Mammary epithelial cell (primary cell): ENCODE data around the gene ABCG2.

Experiments used
- EZH2 ChIP-seq: IDR thresholded peaks from 2 replicates; pipeline ENCODE4 v1.6.1; 2012; ENCODE audit warnings: low read length, inconsistent platforms, borderline replicate concordance
- TF ChIP-seq, protein P1 (sequence below), 2 donors: IDR thresholded peaks in 1 of 2; conservative IDR thresholded peaks in 1 of 2; 2 replicates each; pipeline ENCODE4 v1.5.1; 2011 to 2012; ENCODE audit warnings: inconsistent platforms in 2 of 2, low read length in 2 of 2, mild to moderate bottlenecking in 2 of 2, control low read depth in 1 of 2, low read depth in 1 of 2; ENCODE audit not compliant: insufficient read depth in 1 of 2; ENCODE audit errors: extremely low read depth in 1 of 2

DNA sequence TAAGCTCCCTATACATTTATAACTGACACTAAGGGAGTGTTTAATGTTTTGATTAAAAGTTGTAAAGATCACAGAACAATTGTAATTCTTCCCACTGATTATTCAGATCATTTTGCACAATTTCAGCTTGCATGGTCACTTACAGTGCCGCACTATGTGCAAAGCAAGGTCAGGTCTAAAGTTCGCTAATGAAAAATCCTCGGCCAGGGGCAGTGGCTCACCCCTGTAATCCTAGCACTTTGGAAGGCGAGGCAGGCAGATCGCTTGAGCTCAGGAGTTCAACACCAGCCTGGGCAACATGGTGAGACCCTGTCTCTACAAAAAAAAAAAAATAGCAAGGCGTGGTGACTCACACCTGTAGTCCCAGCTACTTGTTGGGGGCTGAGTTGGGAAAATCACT, 94.0 kb downstream of the ABCG2 start:
- TF ChIP-seq, protein P1, sequence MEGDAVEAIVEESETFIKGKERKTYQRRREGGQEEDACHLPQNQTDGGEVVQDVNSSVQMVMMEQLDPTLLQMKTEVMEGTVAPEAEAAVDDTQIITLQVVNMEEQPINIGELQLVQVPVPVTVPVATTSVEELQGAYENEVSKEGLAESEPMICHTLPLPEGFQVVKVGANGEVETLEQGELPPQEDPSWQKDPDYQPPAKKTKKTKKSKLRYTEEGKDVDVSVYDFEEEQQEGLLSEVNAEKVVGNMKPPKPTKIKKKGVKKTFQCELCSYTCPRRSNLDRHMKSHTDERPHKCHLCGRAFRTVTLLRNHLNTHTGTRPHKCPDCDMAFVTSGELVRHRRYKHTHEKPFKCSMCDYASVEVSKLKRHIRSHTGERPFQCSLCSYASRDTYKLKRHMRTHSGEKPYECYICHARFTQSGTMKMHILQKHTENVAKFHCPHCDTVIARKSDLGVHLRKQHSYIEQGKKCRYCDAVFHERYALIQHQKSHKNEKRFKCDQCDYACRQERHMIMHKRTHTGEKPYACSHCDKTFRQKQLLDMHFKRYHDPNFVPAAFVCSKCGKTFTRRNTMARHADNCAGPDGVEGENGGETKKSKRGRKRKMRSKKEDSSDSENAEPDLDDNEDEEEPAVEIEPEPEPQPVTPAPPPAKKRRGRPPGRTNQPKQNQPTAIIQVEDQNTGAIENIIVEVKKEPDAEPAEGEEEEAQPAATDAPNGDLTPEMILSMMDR (conservative IDR thresholded peaks at IDR 0.05 in 1 of 2, IDR thresholded peaks at IDR 0.05 in 1 of 2; ENCODE audit: extremely low read depth in 1 of 2, insufficient read depth in 1 of 2, low read depth in 1 of 2, low read length in 2 of 2), result no peak
- TF ChIP-seq EZH2, result no peak
